GM06990 (cell line): ENCODE measurements around the gene COL25A1.

Source experiments
- DNase-seq: peaks from one replicate; pipeline ENCODE4 v3.0.0-alpha.2; 2011; ENCODE audit not compliant: insufficient read length; ENCODE audit errors: extremely low read depth
- H3K27me3 ChIP-seq: replicated peaks from 2 replicates; pipeline ENCODE4 v1.6.0; 2011; ENCODE audit warnings: low read length; ENCODE audit not compliant: control insufficient read depth, insufficient read depth
- H3K36me3 ChIP-seq: 2 replicates; pipeline ENCODE4 v1.5.1; 2011; ENCODE audit warnings: low read length; ENCODE audit not compliant: control insufficient read depth, insufficient read depth
- H3K4me3 ChIP-seq: replicated peaks from 2 replicates; pipeline ENCODE4 v1.5.1; 2011; ENCODE audit warnings: low read depth, mild to moderate bottlenecking, control low read depth, low read length
- TF ChIP-seq, protein P1 (sequence below): IDR thresholded peaks from 2 replicates; pipeline ENCODE4 v1.5.1; 2011; ENCODE audit warnings: low read length, control low read depth, mild to moderate bottlenecking, inconsistent platforms; ENCODE audit not compliant: insufficient read depth, poor library complexity, severe bottlenecking

Gene COL25A1

GRCh38 chr4:109046471-109047201, 255.8 kb downstream of the COL25A1 start:
- TF ChIP-seq, protein P1, sequence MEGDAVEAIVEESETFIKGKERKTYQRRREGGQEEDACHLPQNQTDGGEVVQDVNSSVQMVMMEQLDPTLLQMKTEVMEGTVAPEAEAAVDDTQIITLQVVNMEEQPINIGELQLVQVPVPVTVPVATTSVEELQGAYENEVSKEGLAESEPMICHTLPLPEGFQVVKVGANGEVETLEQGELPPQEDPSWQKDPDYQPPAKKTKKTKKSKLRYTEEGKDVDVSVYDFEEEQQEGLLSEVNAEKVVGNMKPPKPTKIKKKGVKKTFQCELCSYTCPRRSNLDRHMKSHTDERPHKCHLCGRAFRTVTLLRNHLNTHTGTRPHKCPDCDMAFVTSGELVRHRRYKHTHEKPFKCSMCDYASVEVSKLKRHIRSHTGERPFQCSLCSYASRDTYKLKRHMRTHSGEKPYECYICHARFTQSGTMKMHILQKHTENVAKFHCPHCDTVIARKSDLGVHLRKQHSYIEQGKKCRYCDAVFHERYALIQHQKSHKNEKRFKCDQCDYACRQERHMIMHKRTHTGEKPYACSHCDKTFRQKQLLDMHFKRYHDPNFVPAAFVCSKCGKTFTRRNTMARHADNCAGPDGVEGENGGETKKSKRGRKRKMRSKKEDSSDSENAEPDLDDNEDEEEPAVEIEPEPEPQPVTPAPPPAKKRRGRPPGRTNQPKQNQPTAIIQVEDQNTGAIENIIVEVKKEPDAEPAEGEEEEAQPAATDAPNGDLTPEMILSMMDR = no peak
- Histone ChIP-seq H3K4me3 (no peak overlapping the region), H3K27me3 (no peaks in the 10 kb centered on the region), H3K36me3 (no peaks in the 10 kb centered on the region)
- DNase-seq = no peak

DNA sequence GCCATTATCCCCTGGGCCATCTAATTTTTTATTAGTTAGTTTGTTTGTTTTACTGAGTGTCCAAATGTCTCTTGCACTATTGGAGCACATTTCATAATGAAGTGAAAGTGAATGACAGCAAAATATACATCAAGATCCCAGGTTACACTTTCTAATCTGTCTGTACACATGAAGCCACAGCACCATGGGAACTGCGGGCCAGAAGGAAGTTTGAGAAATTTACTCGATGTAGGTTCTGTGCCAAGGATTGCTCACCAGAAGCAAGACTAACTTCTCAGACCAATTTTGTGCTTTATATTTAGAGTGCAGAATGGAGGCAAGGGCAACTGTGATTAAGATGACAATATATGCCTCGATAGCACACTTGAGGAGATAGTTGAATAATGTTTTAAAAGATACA, 258.0 kb downstream of the COL25A1 start:
- H3K36me3 ChIP-seq = no peaks in the 10 kb centered on the region
- TF ChIP-seq, protein P1 = no peak
- no peak for DNase-seq
- no peak overlapping the region for H3K4me3 ChIP-seq
- no peaks in the 10 kb centered on the region for H3K27me3 ChIP-seq

GRCh38 chr4:109043286-109043685, 259.2 kb downstream of the COL25A1 start:
- DNase-seq = no peak
- TF ChIP-seq, protein P1 = no peak
- Histone ChIP-seq H3K36me3 (no peaks in the 10 kb centered on the region), H3K27me3 (no peaks in the 10 kb centered on the region), H3K4me3 (no peak overlapping the region)

DNA sequence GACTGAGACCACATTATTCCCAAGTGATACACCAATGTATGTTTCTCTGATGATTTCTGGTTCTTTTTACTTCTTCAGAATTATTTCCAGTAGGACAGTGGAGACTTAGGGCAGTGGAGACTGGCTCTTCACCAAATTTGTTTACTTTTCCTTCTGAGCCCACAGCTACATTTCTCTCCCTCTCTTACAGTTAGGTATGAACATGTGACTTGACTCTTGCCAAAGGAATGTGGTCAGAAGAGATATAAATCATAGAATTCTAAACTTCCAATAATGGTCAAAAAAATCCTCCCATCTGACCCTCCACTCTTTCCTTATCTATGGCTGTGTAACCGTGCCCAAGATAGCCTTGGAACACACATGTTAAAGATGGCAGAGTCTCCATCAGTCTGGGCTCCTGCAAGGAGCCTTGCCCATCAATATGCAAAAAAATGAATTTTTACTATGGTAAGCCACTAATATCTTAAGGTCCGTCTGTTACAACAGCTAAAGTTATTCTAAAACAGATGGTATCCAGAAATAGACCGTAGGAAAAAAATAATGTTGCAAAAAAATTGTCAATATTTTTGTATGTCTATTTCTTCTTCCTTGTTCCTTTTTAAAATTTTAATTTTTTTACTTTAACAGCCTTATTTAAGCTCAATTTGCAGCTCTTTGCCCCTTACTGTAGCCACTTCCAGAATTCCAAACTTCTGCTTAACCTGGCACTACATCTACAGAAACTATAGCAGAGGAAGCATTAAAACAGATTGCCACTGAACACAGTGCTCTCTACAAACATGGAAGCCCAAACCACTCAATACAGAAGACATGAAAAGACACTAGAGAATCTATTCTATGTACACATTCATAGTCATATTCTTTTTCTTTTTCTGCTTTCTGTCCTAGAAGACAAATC, 260.7 kb downstream of the COL25A1 start:
- no peak for DNase-seq
- Histone ChIP-seq H3K4me3 (no peak overlapping the region), H3K27me3 (no peaks in the 10 kb centered on the region), H3K36me3 (no peaks in the 10 kb centered on the region)
- TF ChIP-seq, protein P1 = no peak

- TF ChIP-seq, protein P1 = no peak
- no peak overlapping the region for H3K4me3 ChIP-seq
- DNase-seq = no peak
- no peaks in the 10 kb centered on the region for H3K36me3 ChIP-seq
- no peaks in the 10 kb centered on the region for H3K27me3 ChIP-seq
Observed at GRCh38 chr4:109040441-109040840, 262.0 kb downstream of the COL25A1 start.
